H1 (cell line): Measurements from ENCODE around the gene GIN1. TPM values are rescaled to one million over a fixed set of nuclear protein-coding genes. Genes with fewer than 3 reads are reported as not detected.

Source experiments
- CTCF ChIA-PET: fragments of 300-600 bp; sonication (Branson Sonifier 250); formaldehyde crosslinking; loops from one replicate; lab custom pipeline; 2021; ENCODE audit not compliant: partially characterized antibody; lab: Charles Lee
- POLR2A ChIA-PET: fragments of 300-600 bp; sonication (Branson Sonifier 250); formaldehyde crosslinking; loops from one replicate; lab custom pipeline; 2021; ENCODE audit warnings: inconsistent platforms; ENCODE audit not compliant: partially characterized antibody; lab: Charles Lee
- DNase-seq, 2 experiments: peaks; one replicate each; pipeline versions ENCODE4 v3.0.0 to v3.0.0-alpha.2; 2010 to 2022; ENCODE audit warnings: low spot score in 2 of 2, low read depth in 1 of 2, mixed read lengths in 1 of 2
- FAIRE-seq: peaks from 2 replicates; lab custom pipeline; 2011; peaks lifted over from hg19 to GRCh38; lab: Jason Lieb, UNC
- H2AFZ ChIP-seq: 2 replicates; pipeline ENCODE4 v1.8.1; 2012; ENCODE audit warnings: low read length, inconsistent platforms
- H2AK5ac ChIP-seq: 2 replicates; pipeline ENCODE4 v1.6.1; 2013; ENCODE audit warnings: low read depth, low read length
- H2BK120ac ChIP-seq: replicated peaks from 2 replicates; pipeline ENCODE3; 2013; ENCODE audit warnings: low read depth, low read length, inconsistent platforms
- H2BK12ac ChIP-seq: 2 replicates; pipeline ENCODE4 v1.6.1; 2013; ENCODE audit warnings: low read depth, low read length
- H2BK15ac ChIP-seq: 2 replicates; pipeline ENCODE4 v1.6.1; 2013; ENCODE audit warnings: low read length
- H2BK20ac ChIP-seq: 2 replicates; pipeline ENCODE4 v1.6.1; 2013; ENCODE audit warnings: low read length
- H2BK5ac ChIP-seq: 2 replicates; pipeline ENCODE4 v1.6.1; 2013; ENCODE audit warnings: low read depth, low read length
- H3K14ac ChIP-seq: 2 replicates; pipeline ENCODE4 v1.6.1; 2013; ENCODE audit warnings: inconsistent platforms; ENCODE audit not compliant: insufficient read length
- H3K18ac ChIP-seq: 2 replicates; pipeline ENCODE4 v1.6.1; 2013; ENCODE audit warnings: low read length; ENCODE audit errors: extremely low read depth
- H3K23ac ChIP-seq: 2 replicates; pipeline ENCODE4 v1.6.1; 2013; ENCODE audit warnings: inconsistent platforms; ENCODE audit not compliant: insufficient read length
- H3K23me2 ChIP-seq: 2 replicates; pipeline ENCODE4 v1.6.1; 2013; ENCODE audit warnings: low read depth, low read length
- H3K27ac ChIP-seq: 2 replicates; pipeline ENCODE4 v1.6.1; 2011; ENCODE audit warnings: low read depth, low read length, inconsistent platforms
- H3K27me3 ChIP-seq, 4 experiments: replicated peaks in 1 of 4; 1 replicate in 1 of 4; 2 replicates in 3 of 4; pipeline versions ENCODE4 v1.6.1 to v1.8.1; 2011 to 2013; ENCODE audit warnings: low read length in 3 of 4, mild to moderate bottlenecking in 3 of 4, inconsistent platforms in 2 of 4, mixed read lengths in 2 of 4, moderate library complexity in 1 of 4; ENCODE audit not compliant: control insufficient read depth in 3 of 4, insufficient read depth in 3 of 4; ENCODE audit errors: extremely low read depth in 1 of 4
- H3K36me3 ChIP-seq, 4 experiments: 2 replicates each; pipeline versions ENCODE4 v1.6.1 to v1.8.1; 2011 to 2013; ENCODE audit warnings: mild to moderate bottlenecking in 4 of 4, low read length in 3 of 4, moderate library complexity in 2 of 4, control low read depth in 1 of 4, inconsistent platforms in 1 of 4; ENCODE audit not compliant: insufficient read depth in 4 of 4, control insufficient read depth in 2 of 4
- H3K4ac ChIP-seq: replicated peaks from 2 replicates; pipeline ENCODE3; 2013; ENCODE audit warnings: low read length, low read depth, mixed read lengths, inconsistent platforms; ENCODE audit not compliant: insufficient read length
- H3K4me1 ChIP-seq, 4 experiments: replicated peaks in 1 of 4; 1 replicate in 1 of 4; 2 replicates in 3 of 4; pipeline versions ENCODE4 v1.6.1 to v1.8.1; 2011 to 2013; ENCODE audit warnings: low read length in 3 of 4, inconsistent platforms in 2 of 4, mixed read lengths in 1 of 4; ENCODE audit not compliant: insufficient read depth in 4 of 4, control insufficient read depth in 3 of 4
- H3K4me2 ChIP-seq, 2 experiments: 2 replicates each; pipeline versions ENCODE4 v1.6.1 to v1.8.1; 2011 to 2013; ENCODE audit warnings: low read depth in 2 of 2, low read length in 2 of 2, control low read depth in 1 of 2, inconsistent platforms in 1 of 2, mild to moderate bottlenecking in 1 of 2; ENCODE audit not compliant: insufficient read depth in 1 of 2
- H3K4me3 ChIP-seq, 4 experiments: fragments of 200-600, 300-600 bp in 1 of 4; sonication (generic), shearing (Covaris generic), sonication (Bioruptor Twin) in 1 of 4; 2 replicates each; pipeline versions ENCODE4 v1.5.1 to v1.8.1; 2011 to 2016; ENCODE audit warnings: low read length in 4 of 4, low read depth in 3 of 4, control low read depth in 2 of 4, inconsistent platforms in 2 of 4, mild to moderate bottlenecking in 2 of 4, mixed read lengths in 1 of 4, moderate library complexity in 1 of 4; ENCODE audit not compliant: insufficient read depth in 2 of 4; ENCODE audit errors: extremely low read depth in 1 of 4
- H3K56ac ChIP-seq: replicated peaks from 2 replicates; pipeline ENCODE3; 2013; ENCODE audit warnings: low read depth, mild to moderate bottlenecking, mixed read lengths, low read length, inconsistent platforms; ENCODE audit not compliant: insufficient read length
- H3K79me1 ChIP-seq: 2 replicates; pipeline ENCODE4 v1.6.1; 2013; ENCODE audit warnings: low read depth, low read length, control low read depth
- H3K79me2 ChIP-seq, 2 experiments: 2 replicates each; pipeline versions ENCODE4 v1.6.1 to v1.8.1; 2012 to 2013; ENCODE audit warnings: low read length in 2 of 2, mild to moderate bottlenecking in 2 of 2, inconsistent platforms in 1 of 2; ENCODE audit not compliant: insufficient read depth in 2 of 2, control insufficient read depth in 1 of 2
- H3K9ac ChIP-seq, 4 experiments: replicated peaks in 1 of 4; 1 replicate in 1 of 4; 2 replicates in 3 of 4; pipeline versions ENCODE4 v1.6.1 to v1.8.1; 2011 to 2013; ENCODE audit warnings: low read depth in 3 of 4, low read length in 3 of 4, control low read depth in 2 of 4, mild to moderate bottlenecking in 2 of 4, moderate library complexity in 2 of 4, inconsistent platforms in 1 of 4; ENCODE audit errors: extremely low read depth in 1 of 4
- H3K9me3 ChIP-seq, 2 experiments: 2 replicates each; pipeline versions ENCODE4 v1.6.1 to v1.8.1; 2012 to 2013; ENCODE audit warnings: mild to moderate bottlenecking in 2 of 2, moderate library complexity in 2 of 2, control low read depth in 1 of 2, inconsistent platforms in 1 of 2, low read depth in 1 of 2, low read length in 1 of 2, mixed read lengths in 1 of 2; ENCODE audit not compliant: insufficient read depth in 2 of 2
- H4K20me1 ChIP-seq, 2 experiments: replicated peaks in 1 of 2; 2 replicates each; pipeline versions ENCODE3 to v1.8.1; 2011 to 2013; ENCODE audit warnings: inconsistent platforms in 2 of 2, low read length in 2 of 2, mild to moderate bottlenecking in 1 of 2; ENCODE audit not compliant: insufficient read depth in 2 of 2, control insufficient read depth in 1 of 2
- H4K5ac ChIP-seq: 2 replicates; pipeline ENCODE4 v1.6.1; 2013; ENCODE audit warnings: low read length, low read depth, mixed read lengths, inconsistent platforms; ENCODE audit not compliant: insufficient read length
- H4K8ac ChIP-seq: 2 replicates; pipeline ENCODE4 v1.8.0; 2013; ENCODE audit warnings: mild to moderate bottlenecking, moderate library complexity, low read length, inconsistent platforms; ENCODE audit not compliant: insufficient read depth; ENCODE audit errors: extremely low read depth
- H4K91ac ChIP-seq: replicated peaks from 2 replicates; pipeline ENCODE3; 2013; ENCODE audit warnings: low read length, mixed read lengths, inconsistent platforms; ENCODE audit not compliant: insufficient read length
- EZH2 ChIP-seq: fragments of 200-600 bp; sonication (generic); IDR thresholded peaks from 2 replicates; pipeline ENCODE4 v1.7.1; 2012; ENCODE audit warnings: low read depth, mild to moderate bottlenecking, moderate library complexity, low read length, inconsistent platforms; ENCODE audit not compliant: severe bottlenecking
- JUN ChIP-seq: IDR thresholded peaks from 2 replicates; pipeline ENCODE4 v1.6.1; 2011; ENCODE audit warnings: low read depth, mild to moderate bottlenecking, improper control_type of control experiment, low read length
- JUND ChIP-seq: IDR thresholded peaks from 2 replicates; pipeline ENCODE4 v1.6.1; 2011; ENCODE audit warnings: mild to moderate bottlenecking, improper control_type of control experiment, low read length
- POLR2A ChIP-seq, 2 experiments: IDR thresholded peaks; 1 replicate in 1 of 2; 2 replicates in 1 of 2; pipeline ENCODE4 v1.6.1; 2011; ENCODE audit warnings: low read depth in 2 of 2, low read length in 2 of 2, mild to moderate bottlenecking in 2 of 2; ENCODE audit errors: control extremely low read depth in 1 of 2
- POLR2AphosphoS5 ChIP-seq: IDR thresholded peaks from 2 replicates; pipeline ENCODE4 v1.6.1; 2011; ENCODE audit warnings: low read depth, low read length
- RXRA ChIP-seq: IDR thresholded peaks from 2 replicates; pipeline ENCODE4 v1.6.1; 2011; ENCODE audit warnings: low read depth, mild to moderate bottlenecking, low read length, moderate library complexity; ENCODE audit not compliant: insufficient read depth
- SIN3A ChIP-seq, 2 experiments: IDR thresholded peaks in 1 of 2; conservative IDR thresholded peaks in 1 of 2; 2 replicates each; pipeline ENCODE4 v1.6.1; 2011 to 2012; ENCODE audit warnings: low read length in 2 of 2, improper control_type of control experiment in 1 of 2, low read depth in 1 of 2, mild to moderate bottlenecking in 1 of 2
- SRF ChIP-seq: IDR thresholded peaks from 2 replicates; pipeline ENCODE4 v1.6.1; 2011; ENCODE audit warnings: mild to moderate bottlenecking, low read depth, low read length, moderate library complexity
- TBP ChIP-seq: IDR thresholded peaks from 2 replicates; pipeline ENCODE4 v1.6.1; 2011; ENCODE audit warnings: low read depth, low read length, improper control_type of control experiment
- TCF12 ChIP-seq: IDR thresholded peaks from 2 replicates; pipeline ENCODE4 v1.6.1; 2011; ENCODE audit warnings: low read depth, mild to moderate bottlenecking, low read length
- YY1 ChIP-seq: IDR thresholded peaks from 2 replicates; pipeline ENCODE4 v1.6.1; 2011; ENCODE audit warnings: low read depth, mild to moderate bottlenecking, low read length
- WGBS, 2 experiments: shearing (Covaris generic) in 1 of 2; methylation state at CpG; one replicate each; pipeline versions ENCODE4 v1.1.6 to v1.1.7; 2013 to 2015; ENCODE audit warnings: low lambda C conversion rate in 2 of 2, mixed read lengths in 2 of 2, inconsistent platforms in 1 of 2, low coverage in 1 of 2, missing lambda C conversion rate in 1 of 2; ENCODE audit not compliant: insufficient replicate concordance in 2 of 2, insufficient coverage in 1 of 2, insufficient read length in 1 of 2; ENCODE audit errors: extremely low coverage in 1 of 2, missing lambda C conversion rate in 1 of 2; 5-methylcytosine and 5-hydroxymethylcytosine counted together
- polyA plus RNA-seq, 7 experiments: library from polyadenylated mRNA; depleted of rRNA in 3 of 7; stranded (reverse) in 5 of 7; unstranded in 2 of 7; fragments of >200 nt in 5 of 7; fragments of 200-250 nt in 2 of 7; gene quantifications; 1 replicate in 5 of 7; 2 replicates in 1 of 7; 4 replicates in 1 of 7; pipeline versions ENCODE4 v1.2.1 to v1.2.3, GENCODE V29; 2011 to 2013; ENCODE audit warnings: missing spikeins in 2 of 7, mixed read lengths in 2 of 7
- total RNA-seq: library from RNA; stranded (reverse); fragmentation: NEBNext Ultra II Directional; extraction: Animal tissue kit (Norgen Biotek cat#: 25700); gene quantifications from 2 replicates; pipeline ENCODE4 v1.2.1, GENCODE V29; 2021

GIN1 gene
- total and polyA plus RNA-seq, 2 of the 8 experiments (the other 6 are each of a cell fraction or from before 2014, with no cell fraction given) = 1.9 to 7.1 TPM

- Histone ChIP-seq H4K20me1 (no peaks in the 10 kb centered on the region), H3K18ac (no peak overlapping the region), H3K79me1 (no peaks in the 10 kb centered on the region), H3K27me3 (no peaks in the 10 kb centered on the region), H2BK5ac (no peak overlapping the region), H3K79me2 (no peaks in the 10 kb centered on the region), H3K4me1 (no peaks in the 10 kb centered on the region), H3K4me2 (no peak overlapping the region), H2BK12ac (no peak overlapping the region), H2BK120ac (no peak overlapping the region), H2BK20ac (no peak overlapping the region), H3K36me3 (peaks cover 0 to 12% (median 1%) of the 10 kb centered on the region in 4 experiments; a peak in 3 of 8 replicates), H3K27ac (no peak overlapping the region), H3K56ac (no peak overlapping the region), H2AFZ (no peak overlapping the region), H3K23me2 (no peaks in the 10 kb centered on the region), H4K8ac (no peak overlapping the region), H2AK5ac (no peak overlapping the region), H3K23ac (no peak overlapping the region), H3K14ac (no peak overlapping the region), H4K91ac (no peak overlapping the region), H3K9ac (no peak overlapping the region), H4K5ac (no peak overlapping the region), H3K4me3 (no peak overlapping the region), H2BK15ac (no peak overlapping the region), H3K4ac (no peak overlapping the region), H3K9me3 (peaks cover 28 to 34% of the 10 kb centered on the region in 2 experiments)
- WGBS, 2 experiments = 97% methylated on average over 4 of the region's 4 CpGs; no CpG with 5 or more reads in 1 of the 2 experiments
- no peak for DNase-seq
- FAIRE-seq = no peak
- CTCF ChIA-PET = no interaction called here
- POLR2A ChIA-PET = no interaction called here
- TF ChIP-seq EZH2 = no peak
- TF ChIP-seq JUN = no peak
- TF ChIP-seq POLR2AphosphoS5 = no peak
- no peak for TF ChIP-seq JUND
- no peak for TF ChIP-seq RXRA
- TF ChIP-seq SIN3A (conservative IDR thresholded peaks at IDR 0.05 in 1 of 2, IDR thresholded peaks at IDR 0.05 in 1 of 2; ENCODE audit: low read depth in 1 of 2, low read length in 2 of 2) = no peak
- no peak for TF ChIP-seq SRF
- TF ChIP-seq YY1 = no peak
- TF ChIP-seq TCF12 = no peak
- TF ChIP-seq POLR2A (IDR thresholded peaks at IDR 0.05; ENCODE audit: control extremely low read depth in 1 of 2, low read depth in 2 of 2, low read length in 2 of 2) = no peak
- no peak for TF ChIP-seq TBP
Observed at GRCh38 chr5:103079796-103080195, 40.1 kb downstream of the GIN1 start.
